Esophagus mucosa (tissue), 1 donor: ENCODE measurements around the gene GPX4. TPM values are rescaled to one million over a fixed set of nuclear protein-coding genes. Genes with fewer than 3 reads are reported as not detected.

ENCODE experiments used
- ATAC-seq: fragments of 200-7000 bp; cut with Tn5 transposase; one replicate; pipeline ENCODE4 v1.9.1; 2020
- total RNA-seq: library from RNA; stranded (reverse); gene quantifications from one replicate; pipeline ENCODE4 v1.2.4, GENCODE V29; 2023
- donor health status: DM: yes; HTN: yes; CAD: no.

The GPX4 gene
- total RNA-seq, 1 donor from 2014 or later = 138 TPM

GRCh38 chr19:1084024-1084868 lies 19.5 kb upstream of the GPX4 start:
- ATAC-seq = no peak

- ATAC-seq = no peak
Measured at GRCh38 chr19:1085053-1085658, 18.6 kb upstream of the GPX4 start.

DNA sequence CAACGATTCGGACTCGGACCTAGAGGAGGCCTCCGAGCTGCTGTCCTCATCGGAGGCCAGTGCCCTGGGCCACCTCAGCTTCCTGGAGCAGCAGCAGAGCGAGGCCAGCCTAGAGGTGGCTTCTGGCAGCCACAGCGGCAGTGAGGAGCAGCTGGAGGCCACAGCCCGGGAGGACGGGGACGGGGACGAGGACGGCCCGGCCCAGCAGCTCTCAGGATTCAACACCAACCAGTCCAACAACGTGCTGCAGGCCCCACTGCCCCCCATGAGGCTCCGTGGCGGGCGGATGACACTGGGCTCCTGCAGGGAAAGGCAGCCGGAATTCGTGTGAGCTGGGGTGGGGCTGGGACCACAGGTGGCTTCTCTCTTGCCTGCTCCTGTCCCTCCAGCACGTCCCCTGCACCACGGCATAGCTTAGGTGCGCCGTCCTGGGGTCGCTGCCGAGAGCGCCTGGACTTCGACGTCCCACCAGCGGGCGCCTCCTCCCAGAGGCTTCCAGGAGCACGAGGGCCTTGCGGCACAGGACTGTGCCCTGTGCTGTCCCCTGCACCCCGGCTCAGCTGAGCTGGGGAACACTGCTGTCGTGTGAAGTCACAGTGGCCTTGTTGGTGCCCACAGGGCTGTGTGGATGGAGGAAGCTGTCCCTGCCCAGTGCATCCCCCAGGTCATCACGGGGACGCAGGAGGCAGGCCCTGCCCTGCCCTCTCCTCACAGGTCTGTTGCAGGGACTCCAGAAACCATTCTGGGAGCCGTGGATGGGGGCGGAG lies 17.9 kb upstream of the GPX4 start:
- no peak for ATAC-seq

DNA sequence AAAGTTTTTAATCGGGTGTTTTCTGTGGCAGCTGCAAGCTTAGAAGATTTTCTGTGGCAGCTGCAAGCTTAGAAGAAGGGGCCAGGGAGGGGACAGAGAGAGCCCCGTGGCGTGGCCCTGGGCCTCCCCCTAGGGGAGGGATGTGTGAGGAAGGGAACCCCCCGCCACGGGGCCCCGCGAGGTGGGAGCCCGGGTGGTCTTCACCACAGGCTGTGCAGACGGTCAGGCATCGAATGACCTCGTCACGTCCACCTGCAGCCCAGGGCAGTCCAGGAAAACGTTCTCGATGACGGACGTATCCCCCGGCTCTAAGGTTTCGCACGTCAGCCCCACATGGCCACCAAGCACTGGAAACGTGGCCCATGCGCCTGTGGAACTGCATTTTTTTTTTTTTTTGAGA lies 17.2 kb upstream of the GPX4 start:
- no peak for ATAC-seq

- ATAC-seq = peak; percentile 3
Measured at GRCh38 chr19:1087813-1088415, 15.9 kb upstream of the GPX4 start.

DNA sequence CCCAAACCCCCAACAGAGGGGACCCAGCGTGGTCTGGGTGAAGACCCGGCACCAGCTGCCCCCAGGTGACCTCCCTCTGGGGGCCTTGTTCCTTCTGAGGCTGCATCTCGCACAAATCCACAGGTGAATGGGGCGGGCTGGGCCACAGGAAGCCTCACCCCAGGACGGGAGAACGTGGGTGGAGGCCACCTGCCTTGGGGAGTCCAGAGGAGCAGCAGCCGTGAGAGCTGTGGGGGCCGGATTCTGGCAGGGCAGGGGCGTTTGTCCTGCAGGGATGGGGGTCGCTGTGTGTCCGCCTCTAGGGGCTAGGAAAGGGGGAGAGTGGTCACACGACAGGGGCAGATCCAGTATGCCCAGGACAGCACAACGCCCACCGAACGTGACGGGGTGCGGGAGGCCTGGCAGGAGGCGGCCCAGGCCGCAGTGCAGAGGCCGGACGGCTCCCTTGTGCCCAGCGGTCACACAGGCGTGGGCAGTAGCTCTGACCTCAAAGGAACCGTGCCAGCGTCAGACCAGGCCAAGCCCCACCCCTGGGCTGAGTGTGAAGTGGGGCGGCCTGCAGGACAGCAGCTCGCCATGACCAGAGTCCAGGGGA lies 15.3 kb upstream of the GPX4 start:
- ATAC-seq = peak; percentile 2

GRCh38 chr19:1089126-1089771 lies 14.5 kb upstream of the GPX4 start:
- no peak for ATAC-seq

DNA sequence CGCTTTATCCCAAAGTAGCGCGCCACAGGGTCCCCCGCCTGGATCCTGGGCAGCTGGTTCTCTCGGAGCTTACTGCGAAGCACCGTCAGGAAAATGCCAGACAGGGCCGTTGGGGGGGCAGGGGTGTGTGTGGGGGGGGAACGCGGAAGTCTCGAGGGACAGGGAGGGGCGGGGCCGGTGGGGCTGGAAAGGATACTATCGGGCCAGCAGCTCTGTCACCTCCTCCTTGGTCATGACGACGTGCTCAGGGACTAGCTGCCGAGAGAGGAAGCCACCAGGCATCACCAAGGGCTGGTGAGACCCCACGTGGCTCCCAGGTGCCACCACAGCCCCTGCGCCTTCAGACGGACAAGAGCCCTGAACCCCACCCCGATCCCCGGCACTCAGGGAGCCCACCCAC lies 13.9 kb upstream of the GPX4 start:
- ATAC-seq = no peak

DNA sequence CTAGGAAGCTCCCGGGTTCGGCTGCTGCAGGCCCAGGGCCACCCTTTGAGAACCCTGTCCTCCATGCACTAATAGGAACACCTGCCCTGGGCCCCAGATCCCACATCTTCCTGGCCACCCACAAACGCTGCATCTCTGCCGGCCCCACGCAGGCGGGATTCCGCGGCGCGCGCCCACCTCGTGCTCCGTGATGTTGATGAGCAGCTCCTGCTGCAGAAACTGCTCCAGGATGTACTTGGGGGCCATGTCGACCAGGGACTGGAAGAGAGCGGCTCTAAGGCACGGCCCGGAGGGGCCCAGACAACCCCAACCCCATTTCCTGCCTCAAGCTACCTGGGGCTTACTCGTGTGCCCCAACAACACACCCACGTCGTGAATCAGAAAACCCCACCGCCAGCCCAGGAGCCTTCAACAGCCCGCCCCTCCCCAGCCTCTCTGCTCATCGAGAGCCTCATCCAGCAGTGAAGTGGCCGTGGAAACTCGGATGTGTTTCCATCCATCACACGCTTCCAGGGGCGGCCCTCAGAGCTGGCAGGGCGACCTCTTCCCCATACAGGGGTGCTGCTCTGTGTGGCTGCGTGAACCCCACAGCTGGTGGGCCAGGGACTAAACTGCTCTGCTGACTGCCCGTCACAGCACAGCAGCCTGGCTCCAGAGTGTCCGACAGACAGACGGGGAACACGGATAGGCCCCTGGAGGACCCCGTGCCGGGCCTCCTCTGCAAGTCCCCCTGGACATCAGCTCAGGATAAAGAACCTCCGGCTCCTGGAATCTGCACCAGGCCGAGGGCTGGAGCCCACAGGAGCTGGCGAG lies 12.9 kb upstream of the GPX4 start:
- ATAC-seq = no peak

- no peak for ATAC-seq
Measured at GRCh38 chr19:1091544-1092175, 12.1 kb upstream of the GPX4 start.

DNA sequence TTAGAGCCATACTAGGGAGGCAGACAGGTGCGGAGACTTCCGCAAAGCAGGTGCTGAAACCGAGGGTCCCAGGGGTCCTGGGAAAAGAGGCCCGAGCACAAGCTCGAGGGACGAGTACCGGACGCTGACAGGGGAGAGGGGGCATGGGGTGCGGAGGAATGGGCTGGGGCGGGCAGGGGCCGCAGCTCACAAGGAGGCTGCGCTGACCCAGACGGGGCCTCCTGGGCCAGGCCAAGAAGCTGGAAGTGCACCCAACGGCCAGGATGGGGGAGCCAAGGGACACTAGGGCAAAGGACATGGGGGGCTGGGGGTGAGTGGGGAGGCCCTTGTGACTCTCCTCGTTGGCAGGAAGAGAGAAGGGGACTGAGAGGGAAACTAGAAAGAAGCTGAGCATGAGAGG lies 10.5 kb upstream of the GPX4 start:
- no peak for ATAC-seq

DNA sequence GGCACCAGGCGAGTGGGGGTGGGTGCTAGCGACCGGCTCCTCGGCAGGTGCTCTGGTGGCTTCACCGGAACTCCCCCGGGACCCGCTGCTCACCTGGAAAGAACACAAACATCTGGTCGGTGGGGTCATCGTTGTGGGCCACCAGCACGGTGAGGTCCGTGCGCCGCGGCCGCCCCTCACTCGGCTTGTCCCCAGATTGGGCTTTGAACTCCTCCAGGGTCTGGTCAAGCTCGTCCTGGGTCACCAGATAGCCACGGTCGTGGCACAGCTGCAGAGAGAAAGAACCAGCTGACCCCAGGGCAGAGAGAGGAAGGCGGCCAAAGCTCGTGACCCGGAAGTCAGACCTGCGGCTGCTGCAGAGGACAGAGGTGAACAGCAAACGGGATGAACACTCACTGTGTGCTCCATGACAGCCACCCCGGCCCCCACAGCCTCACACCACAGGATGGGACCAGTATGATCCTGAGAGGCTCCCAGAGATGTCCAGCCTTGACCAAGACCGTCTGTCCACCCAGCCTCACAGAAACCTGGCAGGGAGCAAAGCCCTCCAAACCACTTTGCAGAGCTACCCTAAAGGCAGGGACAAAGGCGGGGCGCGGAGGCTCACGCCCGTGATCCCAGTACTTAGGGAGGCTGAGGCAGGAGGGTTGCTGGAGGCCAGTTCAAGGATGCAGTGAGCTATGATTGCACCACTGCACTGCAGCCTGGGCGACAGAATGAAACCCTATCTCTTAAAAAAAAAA lies 9.8 kb upstream of the GPX4 start:
- no peak for ATAC-seq

DNA sequence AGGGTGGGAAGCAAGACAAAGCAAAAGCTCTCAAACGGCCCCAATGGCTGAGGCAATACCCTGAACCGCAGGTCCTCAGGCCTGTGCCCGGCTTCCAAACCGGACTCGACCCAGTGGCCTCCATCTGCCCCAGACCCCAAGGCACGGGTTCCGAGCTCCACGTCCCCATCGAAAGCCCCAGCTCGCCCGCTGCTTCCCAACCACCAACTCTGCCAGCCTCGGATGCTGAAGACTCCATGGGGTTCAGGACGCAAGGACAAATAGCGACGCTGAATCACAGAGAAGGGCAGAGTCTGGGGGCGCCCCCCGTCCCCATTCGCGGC lies 9.2 kb upstream of the GPX4 start:
- ATAC-seq = no peak

GRCh38 chr19:1094978-1095701 lies 8.7 kb upstream of the GPX4 start, which contains the start of gene POLR2E:
POLR2E (minus strand) TSS chr19:1095375; CDS start chr19:1095315, 60 bp downstream.
- peak; percentile 90 for ATAC-seq

DNA sequence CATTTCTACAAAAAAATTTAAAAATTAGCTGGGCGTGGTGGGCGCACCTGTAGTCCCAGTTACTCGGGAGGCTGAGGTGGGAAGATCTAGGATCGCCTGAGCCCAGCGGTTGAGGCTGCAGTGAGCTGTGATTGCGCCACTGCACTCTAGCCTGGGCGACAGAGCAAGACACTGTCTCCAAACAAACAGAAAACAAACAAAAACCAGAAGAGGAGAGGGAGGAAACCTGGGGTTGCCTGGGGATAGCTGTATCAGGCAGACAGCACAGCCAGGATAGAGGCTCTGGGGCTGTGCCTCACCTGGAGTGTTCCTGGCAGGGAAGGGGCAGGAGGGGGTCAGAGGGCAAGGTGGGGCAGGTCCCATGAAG lies 6.0 kb upstream of the GPX4 start:
- ATAC-seq = no peak

DNA sequence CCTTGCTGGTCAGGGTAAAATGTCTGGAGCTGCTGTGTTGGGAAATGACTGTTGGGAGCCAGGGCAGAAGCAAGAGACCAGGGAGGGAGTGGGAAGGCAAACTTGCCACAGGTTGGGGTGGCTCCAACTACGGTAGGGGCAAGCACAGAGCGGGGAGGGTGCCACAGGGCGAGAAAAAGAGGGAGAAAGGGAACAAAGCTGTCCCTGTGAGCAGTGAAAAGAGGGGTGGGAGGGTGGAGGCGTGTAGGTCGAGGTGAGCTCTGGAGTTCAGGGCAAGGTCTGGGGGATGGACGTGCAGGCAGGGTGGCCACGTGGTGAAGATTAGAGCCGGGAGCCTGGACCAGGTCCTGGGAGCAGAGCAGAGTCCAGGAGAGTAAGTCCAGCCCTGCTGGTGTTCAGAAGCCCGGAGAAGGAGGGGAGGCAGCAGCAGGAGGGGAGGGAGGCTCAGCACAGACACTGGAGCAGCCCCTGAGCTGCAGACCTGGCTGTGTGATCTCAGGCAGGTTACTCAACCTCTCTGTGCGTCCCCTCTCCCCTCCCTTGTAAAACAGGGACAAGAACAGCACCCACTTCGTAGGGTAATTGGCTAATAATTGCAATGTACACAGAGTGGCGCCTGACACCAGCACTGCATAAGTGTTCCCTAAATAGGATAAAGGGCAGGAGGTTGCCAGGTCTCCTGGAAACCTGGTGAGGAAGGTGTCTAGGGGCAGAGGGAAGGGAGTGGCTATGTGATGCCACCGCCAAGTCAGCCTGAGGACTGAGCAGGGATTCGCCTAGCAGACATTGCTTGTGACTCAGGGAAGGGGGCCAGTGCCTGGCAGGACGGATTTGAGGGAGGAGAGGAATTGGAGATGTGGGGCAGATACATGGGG lies 5.4 kb upstream of the GPX4 start:
- peak; percentile 12 for ATAC-seq

- no peak for ATAC-seq
Measured at GRCh38 chr19:1101337-1101698, 2.5 kb upstream of the GPX4 start.

GRCh38 chr19:1102407-1103131 lies 1.2 kb upstream of the GPX4 start:
- ATAC-seq = peak; percentile 20
